Activated CD4-positive, alpha-beta memory T cell treated with anti-CD3 and anti-CD28 coated beads for 36 hours (primary cell): ENCODE results near the gene GPI. TPM values are rescaled to one million over a fixed set of nuclear protein-coding genes. Genes with fewer than 3 reads are reported as not detected.

ENCODE experiments used
- CTCF ChIA-PET: fragments of 350-600 bp; sonication (Branson Sonifier 250); formaldehyde crosslinking; loops from one replicate; lab custom pipeline; 2021; ENCODE audit warnings: antibody characterized with exemption, inconsistent platforms; lab: Charles Lee
- POLR2A ChIA-PET: fragments of 350-600 bp; sonication (Branson Sonifier 250); formaldehyde crosslinking; loops from one replicate; lab custom pipeline; 2021; ENCODE audit warnings: antibody characterized with exemption; lab: Charles Lee
- DNase-seq: peaks from one replicate; pipeline ENCODE4 v3.0.0-alpha.2; 2020
- H3K27ac Mint-ChIP-seq: one replicate; pipeline ENCODE4 v1.8.0; 2021; ENCODE audit warnings: mixed read lengths
- H3K27me3 Mint-ChIP-seq: one replicate; pipeline ENCODE4 v1.8.0; 2021; ENCODE audit warnings: mixed read lengths
- H3K36me3 Mint-ChIP-seq: one replicate; pipeline ENCODE4 v1.8.0; 2021; ENCODE audit warnings: mixed read lengths
- H3K4me1 Mint-ChIP-seq: one replicate; pipeline ENCODE4 v1.8.0; 2021; ENCODE audit warnings: low read depth, mixed read lengths
- H3K4me3 Mint-ChIP-seq: one replicate; pipeline ENCODE4 v1.8.0; 2021; ENCODE audit warnings: mild to moderate bottlenecking, mixed read lengths
- H3K9me3 Mint-ChIP-seq: one replicate; pipeline ENCODE4 v1.8.0; 2021; ENCODE audit warnings: mixed read lengths
- intact Hi-C: fragments of 100-400 bp; cut with micrococcal nuclease; formaldehyde crosslinking; loops from one replicate; pipeline ENCODE4 v1.15.1; 2023
- total RNA-seq, 2 experiments: library from RNA; stranded (reverse); gene quantifications; one replicate each; pipeline ENCODE4 v1.2.3, GENCODE V29; 2021

GPI gene
- total RNA-seq, 2 experiments from 2014 or later, result 549 to 564 TPM

DNA sequence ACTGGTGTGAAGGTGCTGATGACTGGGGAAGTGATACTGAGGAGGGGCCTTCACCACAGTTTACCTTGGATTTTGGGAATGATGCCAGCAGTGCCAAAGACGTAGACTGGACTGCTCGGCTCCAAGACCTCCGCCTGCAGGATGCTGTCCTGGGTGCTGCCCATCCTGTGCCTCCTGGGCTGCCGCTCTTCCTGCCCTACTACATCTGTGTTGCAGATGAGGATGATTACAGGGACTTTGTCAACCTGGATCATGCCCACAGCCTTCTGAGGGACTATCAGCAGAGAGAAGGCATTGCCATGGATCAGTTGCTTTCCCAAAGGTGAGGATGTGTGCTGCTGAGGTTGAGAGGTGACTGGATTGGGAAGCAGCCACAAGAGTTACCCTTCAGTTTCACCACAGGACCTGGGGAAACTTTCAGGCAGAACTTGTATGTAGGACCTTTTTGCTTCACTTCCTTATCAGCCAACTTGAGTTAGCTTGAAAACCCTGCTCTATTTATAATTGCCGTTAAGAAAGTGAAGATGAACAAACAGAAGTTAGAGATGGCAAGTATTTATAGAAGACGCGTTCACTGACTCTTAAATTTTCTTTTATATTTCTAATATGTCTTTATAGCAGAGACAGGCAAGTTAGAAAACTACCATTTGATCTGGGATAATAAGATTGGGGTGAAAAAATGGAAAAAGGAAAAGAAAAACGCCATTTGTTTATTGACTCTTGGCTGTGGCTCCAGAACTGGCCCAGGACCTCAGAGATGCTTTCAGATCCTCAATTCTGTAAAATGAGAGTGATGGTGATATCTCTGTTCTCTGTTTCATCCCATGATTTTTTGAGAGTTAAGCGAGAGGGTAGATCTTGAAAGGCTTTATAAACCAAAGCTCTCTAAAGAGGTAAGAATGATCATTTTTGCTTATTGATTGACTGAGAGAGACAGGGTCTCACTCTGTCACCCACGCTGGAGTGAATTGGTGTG is 44.5 kb downstream of the GPI start:
- no peaks in the 10 kb centered on the region for H3K27me3 Mint-ChIP-seq
- peaks cover 19% of the 10 kb centered on the region for H3K4me1 Mint-ChIP-seq
- POLR2A ChIA-PET, result no interaction called here
- intact Hi-C loops, result no loop called here
- H3K36me3 Mint-ChIP-seq, result peaks cover 22% of the 10 kb centered on the region
- CTCF ChIA-PET, result interaction anchor here (0.5 kb wide), 1 partner anchor 19 kb away, joined by 3 read pairs; the partner anchor contains the start of gene UBA2
- H3K4me3 Mint-ChIP-seq, result no peak overlapping the region
- no peak for DNase-seq
- H3K9me3 Mint-ChIP-seq, result no peaks in the 10 kb centered on the region
- H3K27ac Mint-ChIP-seq, result no peak overlapping the region

DNA sequence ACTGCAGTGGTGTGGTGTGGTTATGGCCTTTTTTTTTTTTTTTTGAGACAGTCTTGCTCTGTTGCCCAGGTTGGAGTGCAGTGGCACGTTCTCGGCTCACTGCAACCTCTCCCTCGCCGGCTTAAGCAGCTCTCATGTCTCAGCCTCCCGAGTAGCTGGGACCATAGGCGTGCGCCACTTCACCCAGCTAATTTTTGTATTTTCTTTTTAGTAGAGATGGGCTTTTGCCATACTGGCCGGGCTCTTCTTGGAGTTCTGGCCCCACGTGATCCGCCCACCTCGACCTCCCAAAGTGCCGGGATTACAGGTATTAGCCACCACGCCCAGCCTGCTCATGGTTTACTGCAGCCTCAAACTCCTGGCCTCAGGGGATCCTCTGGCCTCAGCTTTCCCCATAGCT is 46.2 kb downstream of the GPI start:
- peaks cover 26% of the 10 kb centered on the region for H3K36me3 Mint-ChIP-seq
- H3K4me1 Mint-ChIP-seq, result peaks cover 13% of the 10 kb centered on the region
- CTCF ChIA-PET, result no interaction called here
- intact Hi-C loops, result no loop called here
- POLR2A ChIA-PET, result interaction anchor here (1.1 kb wide), 1 partner anchor 17 kb away, joined by 5 read pairs; the partner anchor contains the start of gene UBA2
- no peak overlapping the region for H3K4me3 Mint-ChIP-seq
- H3K27me3 Mint-ChIP-seq, result no peaks in the 10 kb centered on the region
- no peaks in the 10 kb centered on the region for H3K9me3 Mint-ChIP-seq
- H3K27ac Mint-ChIP-seq, result no peak overlapping the region
- no peak for DNase-seq

DNA sequence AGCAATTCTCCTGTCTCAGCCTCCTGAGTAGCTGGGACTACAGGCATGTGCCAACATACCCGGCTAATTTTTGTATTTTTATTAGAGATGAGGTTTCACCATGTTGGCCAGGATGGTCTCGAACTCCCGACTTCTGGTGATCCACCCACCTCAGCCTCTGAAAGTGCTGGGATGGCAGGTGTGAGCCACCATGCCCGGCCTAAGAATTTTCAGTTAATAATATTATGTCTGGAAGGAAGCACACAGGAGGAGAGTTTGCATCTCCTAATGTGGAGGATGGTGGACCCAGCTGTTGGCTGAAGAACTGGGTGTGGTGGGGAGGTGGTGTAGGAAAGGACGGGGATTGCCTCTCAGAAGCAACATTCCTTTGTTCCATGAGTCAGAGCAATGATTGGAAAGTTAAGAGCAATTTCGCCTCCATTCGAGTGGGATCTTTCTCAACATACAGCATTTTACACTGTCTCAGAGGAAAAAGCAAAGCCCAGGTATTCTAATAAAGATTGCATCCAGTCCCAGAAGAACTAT is 51.1 kb downstream of the GPI start:
- H3K27me3 Mint-ChIP-seq, result no peaks in the 10 kb centered on the region
- H3K9me3 Mint-ChIP-seq, result no peaks in the 10 kb centered on the region
- ChIA-PET POLR2A (interaction anchor here (1.1 kb wide), 1 partner anchor 12 kb away, joined by 3 read pairs; no protein-coding TSS in a partner anchor), CTCF (interaction anchor here (1.4 kb wide), 1 partner anchor 11 kb away, joined by 4 read pairs; no protein-coding TSS in a partner anchor)
- H3K4me1 Mint-ChIP-seq, result no peaks in the 10 kb centered on the region
- H3K36me3 Mint-ChIP-seq, result peaks cover 23% of the 10 kb centered on the region
- no peak for DNase-seq
- intact Hi-C loops, result no loop called here
- no peak overlapping the region for H3K4me3 Mint-ChIP-seq
- no peak overlapping the region for H3K27ac Mint-ChIP-seq

DNA sequence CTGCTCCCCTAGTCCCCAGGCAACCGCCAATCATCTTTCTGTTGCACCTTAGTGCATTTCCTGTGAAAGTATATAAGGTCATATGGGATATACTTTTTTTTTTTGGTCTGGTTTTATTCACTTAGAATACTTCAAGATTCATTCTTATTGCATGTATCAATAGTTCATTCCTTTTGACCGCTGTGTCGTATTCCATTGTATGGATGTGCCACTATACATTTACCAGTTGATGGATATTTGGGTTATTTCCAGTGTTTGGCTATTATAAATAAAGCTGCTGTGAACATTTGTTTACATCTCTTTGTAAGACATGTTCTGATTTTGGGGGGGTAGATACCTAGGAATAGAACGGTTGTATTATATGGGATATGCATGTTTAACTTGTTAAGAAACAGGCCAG is 53.3 kb downstream of the GPI start:
- H3K4me3 Mint-ChIP-seq, result no peak overlapping the region
- no peaks in the 10 kb centered on the region for H3K4me1 Mint-ChIP-seq
- H3K27me3 Mint-ChIP-seq, result no peaks in the 10 kb centered on the region
- H3K9me3 Mint-ChIP-seq, result no peaks in the 10 kb centered on the region
- ChIA-PET CTCF (no interaction called here), POLR2A (no interaction called here)
- DNase-seq, result no peak
- no peak overlapping the region for H3K27ac Mint-ChIP-seq
- peaks cover 22% of the 10 kb centered on the region for H3K36me3 Mint-ChIP-seq
- intact Hi-C loops, result no loop called here

DNA sequence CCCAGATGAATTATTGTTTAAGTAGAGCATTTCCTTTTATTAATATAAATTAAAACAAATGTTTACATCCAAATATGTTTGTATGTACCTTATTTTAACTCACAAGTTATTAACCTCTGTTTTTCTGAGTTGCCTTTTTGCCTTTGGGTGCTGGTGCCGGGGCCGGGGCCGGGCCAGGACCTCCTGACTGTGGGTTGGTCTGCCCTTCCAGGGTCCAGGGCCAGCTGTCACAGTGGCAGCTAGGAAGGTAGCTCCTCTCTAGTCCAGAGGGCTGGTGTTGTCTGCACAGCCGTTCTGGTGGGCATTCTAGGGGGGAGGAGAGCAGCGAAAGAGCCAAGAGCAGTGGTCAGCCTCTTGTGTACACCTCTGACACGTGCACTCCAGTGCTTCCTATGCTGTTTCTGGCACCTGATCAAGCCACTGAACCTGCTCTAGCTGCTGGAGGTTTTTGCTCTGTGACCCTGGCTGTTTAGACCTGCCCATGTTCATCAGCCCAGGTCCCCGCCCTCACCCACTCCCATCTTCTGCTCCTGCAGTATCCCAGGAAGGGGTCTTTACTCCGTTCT is 61.2 kb downstream of the GPI start:
- H3K27ac Mint-ChIP-seq, result no peak overlapping the region
- peaks cover 22% of the 10 kb centered on the region for H3K4me1 Mint-ChIP-seq
- H3K36me3 Mint-ChIP-seq, result peaks cover 24% of the 10 kb centered on the region
- POLR2A ChIA-PET, result no interaction called here
- no peak overlapping the region for H3K4me3 Mint-ChIP-seq
- no peaks in the 10 kb centered on the region for H3K9me3 Mint-ChIP-seq
- H3K27me3 Mint-ChIP-seq, result no peaks in the 10 kb centered on the region
- DNase-seq, result no peak
- CTCF ChIA-PET, result interaction anchor here (0.7 kb wide), 1 partner anchor 31 kb away, joined by 3 read pairs; no protein-coding TSS in a partner anchor
- intact Hi-C loops, result no loop called here

DNA sequence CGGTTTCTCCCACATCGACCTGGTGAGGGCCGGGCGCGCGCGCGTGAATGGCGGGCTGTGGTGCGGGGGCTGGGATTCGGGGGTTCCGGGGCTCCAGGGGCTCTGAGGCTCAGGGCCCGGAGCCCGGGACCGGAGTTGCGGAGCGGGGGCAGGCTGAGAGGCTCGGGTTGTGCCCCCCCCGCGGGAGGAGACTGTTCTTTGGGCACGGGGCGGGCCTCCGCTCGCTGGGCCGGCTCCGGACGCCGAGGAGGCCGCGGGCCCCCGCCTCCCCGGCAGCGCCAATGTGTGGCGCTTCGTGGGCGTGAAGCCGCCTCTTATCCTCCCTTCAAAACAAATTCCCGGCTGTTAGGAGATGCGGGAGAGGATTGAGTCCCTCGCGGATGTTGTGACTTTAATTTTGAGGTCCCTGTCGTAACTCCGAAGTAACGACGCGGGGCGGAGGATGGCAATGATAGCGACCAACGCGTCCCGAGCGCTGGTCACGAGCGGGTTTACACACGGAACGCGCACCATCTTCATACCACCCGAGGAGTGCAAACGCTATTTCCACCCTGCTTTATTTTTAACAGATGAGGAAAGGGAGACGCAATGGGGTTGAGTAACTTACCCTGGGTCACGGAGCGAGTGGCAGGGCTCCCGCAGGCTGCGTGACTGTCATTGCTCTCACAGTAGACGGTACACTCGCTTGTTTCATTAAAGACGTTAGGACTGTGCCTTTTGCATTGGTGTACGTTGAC is 63.7 kb downstream of the GPI start:
- no peaks in the 10 kb centered on the region for H3K9me3 Mint-ChIP-seq
- H3K4me1 Mint-ChIP-seq, result peaks cover 39% of the 10 kb centered on the region

DNA sequence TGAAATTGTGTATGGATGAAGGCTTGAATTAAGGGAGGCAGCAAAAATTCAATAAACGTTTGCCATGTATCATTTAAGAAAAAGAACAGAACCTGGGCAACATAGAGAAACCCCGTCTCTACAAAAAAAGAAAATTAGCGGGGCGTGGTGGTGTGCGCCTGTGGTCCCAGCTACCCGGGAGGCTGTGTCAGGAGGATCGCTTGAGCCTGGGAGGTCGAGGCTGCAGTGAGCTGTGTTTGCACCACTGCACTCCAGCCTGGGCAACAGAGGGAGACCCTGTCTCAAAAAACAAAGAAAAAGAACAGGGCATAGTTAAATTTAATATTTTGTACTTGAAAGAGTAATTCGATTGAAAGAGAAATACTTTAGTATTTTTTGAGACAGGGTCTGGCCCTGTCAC is 64.6 kb downstream of the GPI start:
- H3K4me1 Mint-ChIP-seq, result peaks cover 42% of the 10 kb centered on the region
- H3K4me3 Mint-ChIP-seq, result peak overlapping the region; percentile 98
- no peaks in the 10 kb centered on the region for H3K27me3 Mint-ChIP-seq
- H3K36me3 Mint-ChIP-seq, result peaks cover 39% of the 10 kb centered on the region
- H3K27ac Mint-ChIP-seq, result peak overlapping the region; percentile 95
- DNase-seq, result no peak
- intact Hi-C loops, result no loop called here
- no peaks in the 10 kb centered on the region for H3K9me3 Mint-ChIP-seq
- CTCF ChIA-PET, result interaction anchor here (1.0 to 1.7 kb wide), 3 partner anchors 11 to 25 kb away, joined by 4 to 7 read pairs (median 6); partner anchors contain the start of gene PDCD2L
- POLR2A ChIA-PET, result interaction anchor here (1.5 kb wide), 1 partner anchor 12 kb away, joined by 4 read pairs; no protein-coding TSS in a partner anchor

More for the DNA sequence above, 63.7 kb downstream of the GPI start:
- H3K4me3 Mint-ChIP-seq, result peak overlapping the region; percentile 98
- H3K27me3 Mint-ChIP-seq, result no peaks in the 10 kb centered on the region
- peak; percentile 55 for DNase-seq
- intact Hi-C loops, result no loop called here
- peak overlapping the region; percentile 95 for H3K27ac Mint-ChIP-seq
- peaks cover 34% of the 10 kb centered on the region for H3K36me3 Mint-ChIP-seq
- CTCF ChIA-PET, result interaction anchor here (0.7 to 0.9 kb wide), 3 partner anchors 19 to 83 kb away, joined by 3 read pairs; no protein-coding TSS in a partner anchor
- POLR2A ChIA-PET, result interaction anchor here (1.4 to 1.8 kb wide), 2 partner anchors 17 to 24 kb away, joined by 5 to 7 read pairs; partner anchors contain the start of gene PDCD2L

DNA sequence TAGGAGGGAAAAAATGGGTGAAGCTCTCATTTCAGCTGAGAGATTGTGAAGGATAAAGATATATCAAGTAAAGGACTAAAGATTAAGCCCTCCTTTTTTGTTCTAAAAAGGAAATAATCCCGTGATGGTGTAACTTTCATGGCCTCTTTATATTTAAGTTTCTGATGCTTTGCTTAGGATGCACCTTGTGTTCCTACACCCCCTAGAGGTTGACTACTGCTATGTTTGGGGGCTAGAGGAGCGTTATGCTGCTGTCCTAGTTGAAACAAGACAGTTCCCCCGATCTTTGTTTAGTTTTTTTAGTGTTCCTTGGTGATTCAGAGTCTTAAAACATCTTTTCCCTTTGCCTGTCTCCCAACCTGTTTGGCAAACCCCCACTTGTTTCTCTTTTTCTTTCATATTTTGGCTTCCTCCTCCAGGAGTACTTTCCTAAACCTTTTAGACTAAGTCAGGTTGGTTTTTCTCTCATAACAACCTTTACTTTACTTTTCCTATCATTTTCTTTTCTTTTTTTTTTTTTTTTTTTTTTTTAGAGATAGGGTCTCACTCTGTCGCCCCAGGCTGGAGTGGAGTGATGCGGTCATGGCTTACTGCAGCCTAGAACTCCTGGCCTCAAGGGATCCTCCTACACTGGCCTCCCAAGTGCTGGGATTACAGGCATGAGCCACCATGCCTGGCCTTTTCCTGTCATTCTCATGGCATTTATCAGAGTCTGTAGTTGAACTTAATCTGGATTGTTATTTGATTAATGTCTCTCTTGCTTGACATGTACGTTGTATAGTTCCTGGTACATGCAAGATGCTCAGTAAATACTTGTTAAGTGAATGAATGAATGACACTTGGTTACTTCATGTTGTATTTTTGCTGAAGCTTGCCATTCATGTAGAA is 66.0 kb downstream of the GPI start:
- Mint-ChIP-seq H3K4me1 (peaks cover 42% of the 10 kb centered on the region), H3K9me3 (no peaks in the 10 kb centered on the region), H3K27ac (peak overlapping the region; percentile 95), H3K27me3 (no peaks in the 10 kb centered on the region), H3K36me3 (peaks cover 44% of the 10 kb centered on the region), H3K4me3 (peak overlapping the region; percentile 98)
- DNase-seq, result peak; percentile 42
- ChIA-PET POLR2A (interaction anchor here (1.0 to 1.5 kb wide), 4 partner anchors 10 to 64 kb away, joined by 3 to 5 read pairs (median 4); partner anchors contain the start of gene PDCD2L), CTCF (interaction anchor here (0.7 to 1.7 kb wide), 15 partner anchors 9 to 117 kb away, joined by 3 to 7 read pairs (median 4); partner anchors contain the start of gene PDCD2L)
- intact Hi-C loops, result loop anchor here (1.0 to 5.0 kb wide), 5 partner anchors 27 to 259 kb away; partner anchors contain the start of genes GPI, LSM14A and PDCD2L

DNA sequence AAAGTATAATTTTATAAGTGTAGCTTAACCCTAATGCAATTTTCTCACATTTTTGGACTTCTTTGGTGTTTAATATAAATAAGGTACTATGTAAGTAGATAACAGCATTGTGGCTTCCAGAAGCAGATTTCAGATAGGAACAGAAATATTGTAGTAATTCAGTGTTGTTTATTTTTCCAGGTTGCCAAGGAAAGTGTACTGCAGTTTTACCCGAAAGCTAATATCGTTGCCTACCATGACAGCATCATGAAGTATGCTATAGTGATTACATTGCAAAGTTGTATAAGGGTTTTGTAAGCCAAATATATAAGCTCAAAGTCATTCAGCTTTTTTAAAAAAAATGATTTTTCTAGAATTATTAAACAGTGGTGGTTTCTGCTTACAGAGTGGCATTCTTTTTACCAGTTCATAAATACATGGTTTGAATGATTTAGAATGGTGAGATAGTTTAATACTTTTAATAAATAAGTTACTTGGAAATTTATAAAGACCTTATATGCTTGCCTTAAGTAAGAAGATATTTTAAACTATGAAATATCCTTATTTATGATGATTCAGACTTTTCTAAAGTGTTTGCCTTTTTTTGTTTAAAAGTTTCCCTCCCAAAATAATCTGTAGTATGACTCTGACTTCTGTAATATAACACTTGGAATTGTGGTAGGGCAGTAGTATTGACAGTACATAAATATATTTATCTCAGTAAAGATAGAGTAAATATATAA is 66.8 kb downstream of the GPI start:
- POLR2A ChIA-PET, result no interaction called here
- no peak overlapping the region for H3K27ac Mint-ChIP-seq

DNA sequence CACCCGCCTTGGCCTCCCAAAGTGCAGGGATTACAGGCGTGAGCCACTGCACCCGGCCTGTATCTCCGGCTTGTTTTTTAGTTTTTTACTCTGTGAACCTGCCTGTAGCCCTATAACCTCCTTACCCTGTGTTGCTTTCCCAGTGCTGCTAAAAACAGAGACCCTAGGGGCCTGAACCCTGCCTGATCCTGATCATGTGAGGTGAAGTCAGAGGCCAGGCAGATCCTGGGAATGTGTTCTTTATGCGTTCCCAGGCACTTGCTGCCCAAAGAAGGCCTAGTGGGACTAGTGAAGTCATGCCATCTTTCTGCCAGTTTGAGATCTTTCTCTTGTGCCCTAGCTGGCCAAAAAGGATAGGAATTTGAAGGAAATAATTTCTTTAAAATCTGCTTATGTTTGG is 67.8 kb downstream of the GPI start:
- POLR2A ChIA-PET, result no interaction called here
- Mint-ChIP-seq H3K36me3 (peaks cover 49% of the 10 kb centered on the region), H3K4me1 (peaks cover 40% of the 10 kb centered on the region), H3K27ac (no peak overlapping the region), H3K27me3 (no peaks in the 10 kb centered on the region), H3K4me3 (no peak overlapping the region), H3K9me3 (no peaks in the 10 kb centered on the region)
- DNase-seq, result no peak
- intact Hi-C loops, result loop anchor here (5.0 kb wide), 1 partner anchor 260 kb away; the partner anchor contains the start of gene LSM14A
- CTCF ChIA-PET, result no interaction called here

More for the DNA sequence above, 66.8 kb downstream of the GPI start:
- H3K4me3 Mint-ChIP-seq, result no peak overlapping the region
- no peak for DNase-seq
- intact Hi-C loops, result loop anchor here (2.0 to 5.0 kb wide), 2 partner anchors 67 to 260 kb away; partner anchors contain the start of genes GPI and LSM14A
- CTCF ChIA-PET, result interaction anchor here (0.7 to 1.3 kb wide), 4 partner anchors 28 to 73 kb away, joined by 3 to 4 read pairs (median 4); partner anchors contain the start of gene PDCD2L
- H3K9me3 Mint-ChIP-seq, result no peaks in the 10 kb centered on the region
- H3K27me3 Mint-ChIP-seq, result no peaks in the 10 kb centered on the region
- peaks cover 42% of the 10 kb centered on the region for H3K4me1 Mint-ChIP-seq
- H3K36me3 Mint-ChIP-seq, result peaks cover 45% of the 10 kb centered on the region
